CD14-positive monocyte (primary cell): ENCODE results near the gene ADGRF4. TPM values are rescaled to one million over a fixed set of nuclear protein-coding genes. Genes with fewer than 3 reads are reported as not detected.

Experiments
- DNase-seq, 3 donors: peaks; one replicate each; pipeline ENCODE4 v3.0.0-alpha.2; 2011 to 2022
- H2AFZ ChIP-seq: 2 replicates; pipeline ENCODE4 v1.6.0; 2012; ENCODE audit warnings: mild to moderate bottlenecking, low read depth, low read length, inconsistent platforms; ENCODE audit not compliant: insufficient read depth, poor library complexity, severe bottlenecking
- H3K27ac ChIP-seq, 2 donors: 1 replicate in 1 of 2; 2 replicates in 1 of 2; pipeline ENCODE4 v1.5.1; 2012 to 2013; ENCODE audit warnings: low read length in 2 of 2, control low read depth in 1 of 2, inconsistent platforms in 1 of 2, low read depth in 1 of 2, mild to moderate bottlenecking in 1 of 2
- H3K27me3 ChIP-seq, 2 donors: one replicate each; pipeline versions ENCODE4 v1.6.0 to v1.6.1; 2011 to 2013; ENCODE audit warnings: low read length in 2 of 2; ENCODE audit not compliant: control insufficient read depth in 2 of 2, insufficient read depth in 2 of 2
- H3K36me3 ChIP-seq, 2 donors: replicated peaks in 1 of 2; 1 replicate in 1 of 2; 2 replicates in 1 of 2; pipeline versions ENCODE4 v1.5.1 to v1.6.1; 2012 to 2013; ENCODE audit warnings: low read length in 2 of 2, control low read depth in 1 of 2, inconsistent platforms in 1 of 2, mild to moderate bottlenecking in 1 of 2; ENCODE audit not compliant: insufficient read depth in 2 of 2, control insufficient read depth in 1 of 2
- H3K4me1 ChIP-seq, 2 donors: 1 replicate in 1 of 2; 2 replicates in 1 of 2; pipeline versions ENCODE4 v1.5.1 to v1.6.1; 2012 to 2013; ENCODE audit warnings: low read length in 2 of 2, control low read depth in 1 of 2, inconsistent platforms in 1 of 2, mild to moderate bottlenecking in 1 of 2, moderate library complexity in 1 of 2; ENCODE audit not compliant: insufficient read depth in 2 of 2, control insufficient read depth in 1 of 2
- H3K4me2 ChIP-seq: replicated peaks from 2 replicates; pipeline ENCODE3; 2012; ENCODE audit warnings: low read length, moderate library complexity, mild to moderate bottlenecking; ENCODE audit not compliant: poor library complexity, severe bottlenecking; ENCODE audit errors: extremely low read depth
- H3K4me3 ChIP-seq, 3 experiments: fragments of 200-600 bp in 1 of 3; sonication (generic) in 1 of 3; replicated peaks in 1 of 3; 1 replicate in 2 of 3; 2 replicates in 1 of 3; pipeline ENCODE4 v1.5.1; 2011 to 2013; ENCODE audit warnings: low read length in 3 of 3, mild to moderate bottlenecking in 3 of 3, control low read depth in 2 of 3, low read depth in 2 of 3, inconsistent platforms in 1 of 3, moderate library complexity in 1 of 3
- H3K79me2 ChIP-seq: 2 replicates; pipeline ENCODE4 v1.6.0; 2012; ENCODE audit warnings: mild to moderate bottlenecking, control low read depth, inconsistent platforms, low read length, moderate library complexity; ENCODE audit not compliant: insufficient read depth
- H3K9ac ChIP-seq: 2 replicates; pipeline ENCODE4 v1.6.0; 2017; ENCODE audit warnings: low read length, mild to moderate bottlenecking; ENCODE audit not compliant: insufficient read depth, poor library complexity, severe bottlenecking
- H3K9me3 ChIP-seq, 2 donors: replicated peaks in 1 of 2; 1 replicate in 1 of 2; 2 replicates in 1 of 2; pipeline versions ENCODE4 v1.5.1 to v1.6.1; 2012 to 2013; ENCODE audit warnings: low read length in 2 of 2, control low read depth in 1 of 2; ENCODE audit not compliant: control insufficient read depth in 1 of 2, insufficient read depth in 1 of 2
- H4K20me1 ChIP-seq: 2 replicates; pipeline ENCODE4 v1.6.0; 2012; ENCODE audit warnings: mild to moderate bottlenecking, low read length, control low read depth, moderate library complexity; ENCODE audit not compliant: insufficient read depth
- H3K27ac Mint-ChIP-seq, 7 donors: one replicate each; pipeline ENCODE4 v1.8.0; 2020; ENCODE audit warnings: mild to moderate bottlenecking in 7 of 7, mixed read lengths in 7 of 7, moderate library complexity in 6 of 7, inconsistent platforms in 2 of 7
- H3K27me3 Mint-ChIP-seq, 3 donors: one replicate each; pipeline ENCODE4 v1.8.0; 2021 to 2022; ENCODE audit warnings: low read depth in 3 of 3, mild to moderate bottlenecking in 3 of 3, mixed read lengths in 3 of 3, moderate library complexity in 3 of 3, inconsistent platforms in 1 of 3
- H3K36me3 Mint-ChIP-seq, 2 donors: one replicate each; pipeline ENCODE4 v1.8.0; 2020; ENCODE audit warnings: mixed read lengths in 2 of 2, inconsistent platforms in 1 of 2, mild to moderate bottlenecking in 1 of 2
- H3K4me1 Mint-ChIP-seq: one replicate; pipeline ENCODE4 v1.8.0; 2020; ENCODE audit warnings: mild to moderate bottlenecking, mixed read lengths
- H3K4me3 Mint-ChIP-seq, 2 donors: one replicate each; pipeline ENCODE4 v1.8.0; 2020; ENCODE audit warnings: mild to moderate bottlenecking in 2 of 2, mixed read lengths in 2 of 2, moderate library complexity in 1 of 2
- H3K9me3 Mint-ChIP-seq, 7 donors: one replicate each; pipeline ENCODE4 v1.8.0; 2020 to 2022; ENCODE audit warnings: mixed read lengths in 7 of 7, mild to moderate bottlenecking in 6 of 7, moderate library complexity in 6 of 7, inconsistent platforms in 2 of 7
- WGBS: methylation state at CpG from one replicate; pipeline ENCODE4 v1.1.5; 2013; ENCODE audit warnings: missing lambda C conversion rate; ENCODE audit not compliant: insufficient coverage; 5-methylcytosine and 5-hydroxymethylcytosine counted together
- intact Hi-C, 2 donors: fragments of 100-400 bp; cut with micrococcal nuclease; formaldehyde crosslinking; loops; one replicate each; pipeline versions ENCODE4 v1.15.0 to v1.15.1; 2023
- polyA plus RNA-seq, 3 donors: library from polyadenylated mRNA; depleted of rRNA in 1 of 3; unstranded in 2 of 3; stranded (reverse) in 1 of 3; fragments of 300-500 nt in 2 of 3; fragments of >200 nt in 1 of 3; fragmentation: Illumina TruSeq in 2 of 3; gene quantifications; 1 replicate in 2 of 3; 2 replicates in 1 of 3; pipeline ENCODE4 v1.2.3, GENCODE V29; 2012 to 2021
- TF ChIP-seq, protein P1 (sequence below): fragments of 200-600 bp; IDR thresholded peaks from one replicate; pipeline ENCODE4 v1.8.0; 2022; ENCODE audit warnings: antibody characterized with exemption, mild to moderate bottlenecking

ADGRF4 gene
- polyA plus RNA-seq, 3 donors: not detected

- H3K27me3 ChIP-seq: no peaks in the 10 kb centered on the region
- no peak overlapping the region for H3K27ac ChIP-seq
- H3K36me3 ChIP-seq: no peaks in the 10 kb centered on the region
- H3K4me3 ChIP-seq: no peak overlapping the region
- Mint-ChIP-seq H3K4me1 (no peaks in the 10 kb centered on the region), H3K36me3 (no peaks in the 10 kb centered on the region), H3K27ac (no peak overlapping the region), H3K27me3 (no peaks in the 10 kb centered on the region), H3K9me3 (peaks cover 0 to 3% (median 0%) of the 10 kb centered on the region in 7 donors), H3K4me3 (no peak overlapping the region)
- no peak overlapping the region for H2AFZ ChIP-seq
- TF ChIP-seq, protein P1, sequence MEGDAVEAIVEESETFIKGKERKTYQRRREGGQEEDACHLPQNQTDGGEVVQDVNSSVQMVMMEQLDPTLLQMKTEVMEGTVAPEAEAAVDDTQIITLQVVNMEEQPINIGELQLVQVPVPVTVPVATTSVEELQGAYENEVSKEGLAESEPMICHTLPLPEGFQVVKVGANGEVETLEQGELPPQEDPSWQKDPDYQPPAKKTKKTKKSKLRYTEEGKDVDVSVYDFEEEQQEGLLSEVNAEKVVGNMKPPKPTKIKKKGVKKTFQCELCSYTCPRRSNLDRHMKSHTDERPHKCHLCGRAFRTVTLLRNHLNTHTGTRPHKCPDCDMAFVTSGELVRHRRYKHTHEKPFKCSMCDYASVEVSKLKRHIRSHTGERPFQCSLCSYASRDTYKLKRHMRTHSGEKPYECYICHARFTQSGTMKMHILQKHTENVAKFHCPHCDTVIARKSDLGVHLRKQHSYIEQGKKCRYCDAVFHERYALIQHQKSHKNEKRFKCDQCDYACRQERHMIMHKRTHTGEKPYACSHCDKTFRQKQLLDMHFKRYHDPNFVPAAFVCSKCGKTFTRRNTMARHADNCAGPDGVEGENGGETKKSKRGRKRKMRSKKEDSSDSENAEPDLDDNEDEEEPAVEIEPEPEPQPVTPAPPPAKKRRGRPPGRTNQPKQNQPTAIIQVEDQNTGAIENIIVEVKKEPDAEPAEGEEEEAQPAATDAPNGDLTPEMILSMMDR: no peak
- H3K9me3 ChIP-seq: no peaks in the 10 kb centered on the region
- H3K4me2 ChIP-seq: no peak overlapping the region
- H4K20me1 ChIP-seq: no peaks in the 10 kb centered on the region
- no peak for DNase-seq
- WGBS: no CpG with 5 or more reads among the region's 1 CpG
- no peak overlapping the region for H3K9ac ChIP-seq
- intact Hi-C loops: no loop called here
- H3K4me1 ChIP-seq: no peaks in the 10 kb centered on the region
- no peaks in the 10 kb centered on the region for H3K79me2 ChIP-seq
Observed at GRCh38 chr6:47759364-47759763, 61.0 kb downstream of the ADGRF4 start.

DNA sequence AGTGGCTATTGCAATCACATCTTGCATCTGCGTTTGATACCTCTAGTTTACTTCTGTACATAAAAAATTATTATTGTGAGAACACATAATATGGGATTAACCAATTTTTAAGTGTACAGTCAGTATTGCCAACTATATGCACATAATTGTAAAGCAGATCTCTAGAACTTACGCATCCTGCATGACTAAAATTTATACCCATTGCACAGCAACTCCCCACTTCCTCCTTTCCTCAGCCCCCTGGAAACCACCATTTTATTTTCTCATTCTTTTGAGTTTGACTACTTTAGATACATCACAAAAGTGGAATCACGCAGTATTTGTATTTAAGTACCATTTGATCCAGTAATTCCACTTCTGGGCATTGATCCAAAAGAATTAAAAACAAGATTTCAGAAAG lies 64.1 kb downstream of the ADGRF4 start:
- Histone ChIP-seq H3K27me3 (no peaks in the 10 kb centered on the region), H3K79me2 (no peaks in the 10 kb centered on the region), H3K4me2 (no peak overlapping the region), H3K9ac (no peak overlapping the region), H3K4me1 (no peaks in the 10 kb centered on the region), H3K4me3 (no peak overlapping the region), H2AFZ (no peak overlapping the region), H4K20me1 (no peaks in the 10 kb centered on the region), H3K36me3 (no peaks in the 10 kb centered on the region), H3K27ac (no peak overlapping the region), H3K9me3 (no peaks in the 10 kb centered on the region)
- intact Hi-C loops: no loop called here
- Mint-ChIP-seq H3K27me3 (no peaks in the 10 kb centered on the region), H3K4me1 (no peaks in the 10 kb centered on the region), H3K36me3 (no peaks in the 10 kb centered on the region), H3K4me3 (no peak overlapping the region), H3K27ac (no peak overlapping the region), H3K9me3 (peaks cover 0 to 3% (median 1%) of the 10 kb centered on the region in 7 donors)
- DNase-seq: no peak
- TF ChIP-seq, protein P1: no peak
- WGBS: 100% methylated on average over 1 of the region's 3 CpGs
